ENCODE measurements around the gene HMCES.

HMCES gene

DNA sequence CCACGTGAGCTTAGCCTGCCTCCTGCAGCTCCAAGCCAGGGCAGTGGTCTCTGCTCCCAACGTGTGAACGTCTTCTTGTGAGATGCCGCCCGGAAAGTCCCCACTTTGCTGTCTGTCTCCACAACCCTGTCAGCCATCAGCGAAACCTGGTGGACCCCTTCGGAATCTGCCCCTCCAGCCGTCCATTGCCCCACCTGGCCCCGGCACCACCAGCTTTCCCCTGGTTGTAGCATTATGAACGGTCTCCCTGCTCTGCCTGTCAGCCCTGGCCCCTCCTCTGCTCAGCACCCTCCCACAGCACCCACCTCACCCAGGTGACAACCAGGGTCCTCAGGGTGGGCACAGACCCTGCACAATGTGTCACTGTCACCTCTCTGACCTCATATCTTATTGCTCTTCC, 71.1 kb downstream of the HMCES start:
- no peak for DNase-seq

DNA sequence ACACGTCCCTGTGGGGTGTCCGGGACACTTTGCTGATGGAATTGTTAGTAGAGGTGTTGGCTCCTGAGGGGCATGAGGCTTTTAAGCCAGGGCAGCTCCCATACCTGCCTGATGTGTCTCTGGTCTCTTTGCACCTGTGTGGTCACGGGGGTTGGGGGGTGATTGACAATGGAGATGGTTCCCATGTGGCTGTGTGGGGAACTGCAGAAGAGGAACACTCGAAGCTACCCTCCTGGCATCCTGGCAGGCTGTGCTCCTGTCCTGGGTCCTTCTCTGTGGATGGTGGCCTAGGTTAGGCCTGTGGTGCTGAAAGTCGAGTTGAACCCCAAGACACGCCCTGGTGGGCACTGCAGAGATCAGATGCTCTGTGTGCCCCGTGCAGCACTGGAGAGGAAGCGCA, 73.4 kb downstream of the HMCES start:
- no peak for DNase-seq

DNA sequence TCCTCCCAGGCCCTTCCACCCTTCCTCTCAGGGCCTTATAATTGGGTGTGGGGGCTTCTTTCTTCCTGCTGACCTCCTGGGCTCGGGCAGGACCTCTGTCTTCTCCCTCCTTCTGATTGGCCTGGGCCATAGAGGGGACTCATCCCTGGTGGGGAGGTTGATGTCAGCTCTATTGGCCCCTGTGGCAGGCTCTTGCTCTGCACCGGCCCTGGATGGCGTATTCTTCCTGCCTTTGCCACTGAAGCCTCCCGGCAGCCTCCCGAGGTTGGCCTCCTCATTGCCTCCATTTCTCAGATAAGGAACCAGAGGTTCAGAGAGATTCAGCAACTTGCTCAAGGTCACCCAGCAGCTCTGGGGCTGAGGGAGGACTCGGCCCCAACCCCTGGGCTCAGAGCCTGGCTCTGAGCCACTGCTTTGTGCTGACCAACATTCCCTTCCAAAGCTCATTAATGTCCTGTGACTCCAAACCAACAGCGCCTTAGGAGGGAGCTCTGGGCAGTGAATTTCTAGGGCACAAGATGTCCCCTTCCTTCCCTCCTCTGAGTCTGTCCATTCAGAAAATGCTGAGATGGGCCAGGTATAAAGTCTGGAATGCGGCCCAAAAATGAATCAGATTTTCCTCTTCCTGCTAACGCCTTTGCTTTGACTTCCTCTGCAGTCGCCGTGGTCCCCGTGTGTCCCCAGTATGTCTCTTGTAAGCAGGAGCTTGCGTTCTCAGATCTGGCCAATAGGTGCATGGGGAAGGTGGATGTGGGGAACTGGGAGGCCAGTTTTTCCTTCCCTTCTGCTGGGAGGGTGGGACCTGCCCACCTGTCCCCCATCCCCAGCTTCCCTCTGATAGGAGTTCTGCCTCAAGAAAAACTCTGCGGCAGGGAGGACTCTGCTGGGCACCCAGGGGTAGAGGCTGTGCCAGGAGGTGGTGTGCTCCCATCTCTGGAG, 74.2 kb downstream of the HMCES start:
- DNase-seq = no peak

GRCh38 chr3:129353589-129353941, 74.9 kb downstream of the HMCES start:
- DNase-seq = no peak

Measured in stimulated activated naive CD4-positive, alpha-beta T cell treated with Interleukin-2 at 50 U/mL for 16 hours (primary cell).